ENCODE measurements around the gene BZW1. TPM values are rescaled to one million over a fixed set of nuclear protein-coding genes. Genes with fewer than 3 reads are reported as not detected.

BZW1 gene
- total RNA-seq, 1 donor from 2014 or later: 128 TPM

DNA sequence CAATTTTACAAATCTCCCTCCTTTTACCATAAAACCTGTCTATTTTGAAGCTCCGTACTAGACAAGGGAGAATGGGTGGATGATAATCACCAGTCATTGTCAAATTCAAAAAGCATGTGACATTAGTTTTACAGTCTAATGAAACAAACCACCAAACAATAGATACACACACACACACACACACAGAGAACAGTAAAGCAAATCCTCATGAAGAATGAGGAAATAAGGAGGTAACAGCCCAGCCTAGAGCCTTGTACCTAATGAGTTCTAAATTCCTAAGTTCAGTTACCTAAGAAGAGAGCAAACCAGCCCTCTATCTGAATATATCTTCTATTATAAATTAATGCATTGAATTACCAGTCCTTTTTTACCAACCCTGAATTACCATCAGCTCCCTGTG lies 36.8 kb upstream of the BZW1 start:
- Histone ChIP-seq H3K9me3 (no peaks in the 10 kb centered on the region), H3K27me3 (no peaks in the 10 kb centered on the region), H3K4me3 (no peak overlapping the region), H3K27ac (no peak overlapping the region), H3K4me1 (no peaks in the 10 kb centered on the region), H3K36me3 (no peaks in the 10 kb centered on the region)
- no peak for DNase-seq (ENCODE audit: extremely low spot score in 2 of 2)
- TF ChIP-seq POLR2A (IDR thresholded peaks at IDR 0.05): no peak
- no peak for TF ChIP-seq POLR2AphosphoS5 (IDR thresholded peaks at IDR 0.05; ENCODE audit: insufficient read depth in 1 of 2, low read depth in 1 of 2)
- TF ChIP-seq, protein P1, sequence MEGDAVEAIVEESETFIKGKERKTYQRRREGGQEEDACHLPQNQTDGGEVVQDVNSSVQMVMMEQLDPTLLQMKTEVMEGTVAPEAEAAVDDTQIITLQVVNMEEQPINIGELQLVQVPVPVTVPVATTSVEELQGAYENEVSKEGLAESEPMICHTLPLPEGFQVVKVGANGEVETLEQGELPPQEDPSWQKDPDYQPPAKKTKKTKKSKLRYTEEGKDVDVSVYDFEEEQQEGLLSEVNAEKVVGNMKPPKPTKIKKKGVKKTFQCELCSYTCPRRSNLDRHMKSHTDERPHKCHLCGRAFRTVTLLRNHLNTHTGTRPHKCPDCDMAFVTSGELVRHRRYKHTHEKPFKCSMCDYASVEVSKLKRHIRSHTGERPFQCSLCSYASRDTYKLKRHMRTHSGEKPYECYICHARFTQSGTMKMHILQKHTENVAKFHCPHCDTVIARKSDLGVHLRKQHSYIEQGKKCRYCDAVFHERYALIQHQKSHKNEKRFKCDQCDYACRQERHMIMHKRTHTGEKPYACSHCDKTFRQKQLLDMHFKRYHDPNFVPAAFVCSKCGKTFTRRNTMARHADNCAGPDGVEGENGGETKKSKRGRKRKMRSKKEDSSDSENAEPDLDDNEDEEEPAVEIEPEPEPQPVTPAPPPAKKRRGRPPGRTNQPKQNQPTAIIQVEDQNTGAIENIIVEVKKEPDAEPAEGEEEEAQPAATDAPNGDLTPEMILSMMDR (IDR thresholded peaks at IDR 0.05): no peak
- intact Hi-C loops (cut with DNase I): no loop called here

DNA sequence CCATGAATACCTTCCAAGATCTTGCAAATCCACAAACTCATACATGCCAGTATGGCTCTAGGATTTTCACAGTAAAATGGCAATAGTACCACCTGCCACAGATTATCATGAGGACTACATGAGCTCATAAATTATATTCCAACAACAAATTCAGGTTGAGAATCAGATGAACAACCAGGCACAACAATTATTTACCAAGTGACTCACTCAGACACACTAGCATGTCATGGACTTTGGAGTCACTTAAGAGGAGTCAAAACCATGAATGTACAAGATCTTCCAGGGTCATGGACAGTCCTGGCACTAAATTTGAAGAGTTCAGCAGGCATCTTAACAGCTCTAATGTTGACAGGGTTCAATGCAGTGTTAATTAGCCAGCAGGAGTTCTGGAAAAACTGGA lies 34.4 kb upstream of the BZW1 start:
- Histone ChIP-seq H3K9me3 (no peaks in the 10 kb centered on the region), H3K4me1 (no peaks in the 10 kb centered on the region), H3K4me3 (no peak overlapping the region), H3K27ac (no peak overlapping the region), H3K27me3 (no peaks in the 10 kb centered on the region), H3K36me3 (no peaks in the 10 kb centered on the region)
- intact Hi-C loops (cut with DNase I): no loop called here
- TF ChIP-seq, protein P1 (IDR thresholded peaks at IDR 0.05): no peak
- no peak for TF ChIP-seq POLR2A (IDR thresholded peaks at IDR 0.05)
- TF ChIP-seq POLR2AphosphoS5 (IDR thresholded peaks at IDR 0.05; ENCODE audit: insufficient read depth in 1 of 2, low read depth in 1 of 2): no peak
- no peak for DNase-seq (ENCODE audit: extremely low spot score in 2 of 2)

DNA sequence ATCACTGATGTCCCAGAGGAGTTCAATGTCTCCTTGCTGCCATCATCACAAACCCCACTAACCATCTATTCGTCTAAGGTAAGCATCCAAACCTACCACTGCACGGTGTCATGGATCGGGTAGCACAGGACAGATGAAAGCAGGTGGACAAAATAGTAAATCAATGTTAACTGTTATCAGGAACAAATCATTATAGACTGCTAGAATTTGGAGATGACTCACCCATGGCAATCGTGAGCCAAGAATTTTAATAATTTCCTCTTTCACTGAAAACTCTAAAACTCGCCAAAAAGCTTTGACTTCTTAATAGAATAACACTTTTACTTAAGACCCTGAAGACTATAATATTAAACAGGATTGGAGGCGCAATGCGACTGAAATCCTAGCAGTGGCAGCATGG lies 33.7 kb upstream of the BZW1 start:
- TF ChIP-seq POLR2A (IDR thresholded peaks at IDR 0.05) (no peak), POLR2AphosphoS5 (IDR thresholded peaks at IDR 0.05; ENCODE audit: insufficient read depth in 1 of 2, low read depth in 1 of 2) (no peak)
- TF ChIP-seq, protein P1 (IDR thresholded peaks at IDR 0.05): no peak

DNA sequence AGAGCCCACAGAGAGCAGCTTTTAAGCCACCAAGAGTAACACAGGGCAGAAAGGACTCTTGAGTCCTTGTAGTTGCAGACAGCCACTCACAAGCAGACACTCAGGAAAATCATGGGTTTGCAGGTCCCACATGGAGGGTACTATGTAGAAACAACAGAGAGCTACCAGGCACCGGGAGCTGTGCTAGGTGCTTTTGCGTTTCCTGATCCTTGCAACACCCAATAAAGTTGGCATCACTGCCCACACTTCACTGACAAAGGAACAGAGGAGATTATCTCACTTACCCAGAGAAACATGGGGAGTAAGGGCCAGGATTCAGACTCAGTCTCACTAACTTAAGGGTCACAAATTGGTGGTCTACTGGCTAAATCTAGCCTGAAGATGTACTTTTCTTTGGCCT lies 32.5 kb upstream of the BZW1 start:
- no peak overlapping the region for H3K4me3 ChIP-seq
- TF ChIP-seq POLR2A (IDR thresholded peaks at IDR 0.05): no peak
- TF ChIP-seq, protein P1 (IDR thresholded peaks at IDR 0.05): no peak
- TF ChIP-seq POLR2AphosphoS5 (IDR thresholded peaks at IDR 0.05; ENCODE audit: insufficient read depth in 1 of 2, low read depth in 1 of 2): no peak
- no peak for DNase-seq (ENCODE audit: extremely low spot score in 2 of 2)

More for the DNA sequence above, 33.7 kb upstream of the BZW1 start:
- no peaks in the 10 kb centered on the region for H3K9me3 ChIP-seq
- no peak overlapping the region for H3K4me3 ChIP-seq
- H3K27ac ChIP-seq: no peak overlapping the region
- H3K27me3 ChIP-seq: no peaks in the 10 kb centered on the region
- DNase-seq (ENCODE audit: extremely low spot score in 2 of 2): no peak
- H3K4me1 ChIP-seq: no peaks in the 10 kb centered on the region
- intact Hi-C loops (cut with DNase I): no loop called here
- H3K36me3 ChIP-seq: no peaks in the 10 kb centered on the region

GRCh38 chr2:200781616-200782015 lies 30.1 kb upstream of the BZW1 start:
- TF ChIP-seq POLR2AphosphoS5 (IDR thresholded peaks at IDR 0.05; ENCODE audit: insufficient read depth in 1 of 2, low read depth in 1 of 2) (no peak), POLR2A (IDR thresholded peaks at IDR 0.05) (no peak)
- TF ChIP-seq, protein P1 (IDR thresholded peaks at IDR 0.05): no peak
- H3K4me3 ChIP-seq: no peak overlapping the region
- H3K27ac ChIP-seq: no peak overlapping the region
- H3K4me1 ChIP-seq: peaks cover 7% of the 10 kb centered on the region
- H3K36me3 ChIP-seq: no peaks in the 10 kb centered on the region
- no peaks in the 10 kb centered on the region for H3K27me3 ChIP-seq
- intact Hi-C loops (cut with DNase I): no loop called here
- H3K9me3 ChIP-seq: no peaks in the 10 kb centered on the region
- DNase-seq (ENCODE audit: extremely low spot score in 2 of 2): no peak

More for the DNA sequence above, 32.5 kb upstream of the BZW1 start:
- H3K27ac ChIP-seq: no peak overlapping the region
- no peaks in the 10 kb centered on the region for H3K9me3 ChIP-seq
- intact Hi-C loops (cut with DNase I): no loop called here
- no peaks in the 10 kb centered on the region for H3K27me3 ChIP-seq
- H3K4me1 ChIP-seq: no peaks in the 10 kb centered on the region
- H3K36me3 ChIP-seq: no peaks in the 10 kb centered on the region

Data from vagina (tissue), 2 donors.